HG03064 (cell line): ENCODE data around the gene IFNGR1.

Experiments used
- ATAC-seq: cut with Tn5 transposase; IDR thresholded peaks from one replicate; pipeline ENCODE4 v1.9.1; 2021; ENCODE audit warnings: low read depth; ENCODE audit not compliant: unreplicated experiment

Gene IFNGR1

GRCh38 chr6:137159912-137160311 is 59.3 kb downstream of the IFNGR1 start:
- no peak for ATAC-seq

GRCh38 chr6:137157601-137158000 is 61.6 kb downstream of the IFNGR1 start:
- no peak for ATAC-seq

- no peak for ATAC-seq
Measured at GRCh38 chr6:137156650-137157049, 62.5 kb downstream of the IFNGR1 start.

GRCh38 chr6:137155830-137156229 is 63.4 kb downstream of the IFNGR1 start:
- peak; percentile 59 for ATAC-seq

GRCh38 chr6:137150072-137150471 is 69.1 kb downstream of the IFNGR1 start:
- no peak for ATAC-seq

GRCh38 chr6:137149035-137149393 is 70.2 kb downstream of the IFNGR1 start:
- ATAC-seq: no peak

GRCh38 chr6:137148306-137149034 is 70.7 kb downstream of the IFNGR1 start:
- no peak for ATAC-seq
